ENCODE results near the gene TRMT2B. TPM values are rescaled to one million over a fixed set of nuclear protein-coding genes. Genes with fewer than 3 reads are reported as not detected.

TRMT2B gene
- total and polyA plus RNA-seq, 4 donors = 3.3 to 11.2 (median 7.0) TPM

- Histone ChIP-seq H3K4me3 (ENCODE audit: low read depth in 1 of 3, low read length in 3 of 3) (no peak overlapping the region), H3K4me1 (ENCODE audit: control insufficient read depth in 4 of 4, insufficient read depth in 4 of 4, low read length in 3 of 4) (no peaks in the 10 kb centered on the region), H3K9ac (ENCODE audit: low read depth in 1 of 2, low read length in 2 of 2) (no peak overlapping the region), H3K9me3 (ENCODE audit: control insufficient read depth in 4 of 4, low read length in 3 of 4) (peaks cover 0 to 5% (median 2%) of the 10 kb centered on the region in 4 donors), H3K27me3 (ENCODE audit: control insufficient read depth in 4 of 4, insufficient read depth in 4 of 4, low read length in 3 of 4) (no peaks in the 10 kb centered on the region), H3K36me3 (ENCODE audit: control insufficient read depth in 4 of 4, insufficient read depth in 3 of 4, low read depth in 1 of 4, low read length in 3 of 4) (no peaks in the 10 kb centered on the region), H3K27ac (ENCODE audit: low read depth in 1 of 2, low read length in 2 of 2) (no peak overlapping the region)
- no peak for DNase-seq (ENCODE audit: low spot score)
- 100% methylated on average over 1 of the region's 1 CpG for WGBS
- TF ChIP-seq SP1 (IDR thresholded peaks at IDR 0.05) (no peak), MAX (IDR thresholded peaks at IDR 0.05) (no peak), ATF3 (IDR thresholded peaks at IDR 0.05) (no peak), GABPA (IDR thresholded peaks at IDR 0.05 in 1 of 2, conservative IDR thresholded peaks at IDR 0.05 in 1 of 2) (no peak)
These were observed 75.7 kb downstream of the TRMT2B start for GRCh38 chrX:100976211-100976610.

- no peaks in the 10 kb centered on the region for H3K36me3 ChIP-seq (ENCODE audit: control insufficient read depth in 4 of 4, insufficient read depth in 3 of 4, low read depth in 1 of 4, low read length in 3 of 4)
- no peak overlapping the region for H3K4me3 ChIP-seq (ENCODE audit: low read depth in 1 of 3, low read length in 3 of 3)
- peaks cover 0 to 5% (median 2%) of the 10 kb centered on the region in 4 donors for H3K9me3 ChIP-seq (ENCODE audit: control insufficient read depth in 4 of 4, low read length in 3 of 4)
- H3K27ac ChIP-seq (ENCODE audit: low read depth in 1 of 2, low read length in 2 of 2) = no peak overlapping the region
- 96% methylated on average over 3 of the region's 3 CpGs for WGBS
- DNase-seq (ENCODE audit: low spot score) = no peak
- H3K27me3 ChIP-seq (ENCODE audit: control insufficient read depth in 4 of 4, insufficient read depth in 4 of 4, low read length in 3 of 4) = no peaks in the 10 kb centered on the region
- no peaks in the 10 kb centered on the region for H3K4me1 ChIP-seq (ENCODE audit: control insufficient read depth in 4 of 4, insufficient read depth in 4 of 4, low read length in 3 of 4)
- TF ChIP-seq ATF3 (IDR thresholded peaks at IDR 0.05) (no peak), RXRA (IDR thresholded peaks at IDR 0.05) (no peak), GABPA (IDR thresholded peaks at IDR 0.05 in 1 of 2, conservative IDR thresholded peaks at IDR 0.05 in 1 of 2) (no peak), CTCF (IDR thresholded peaks at IDR 0.05; ENCODE audit: low read depth, low read length, missing input control) (no peak), HNF4A (conservative IDR thresholded peaks at IDR 0.05) (no peak)
- no peak overlapping the region for H3K9ac ChIP-seq (ENCODE audit: low read depth in 1 of 2, low read length in 2 of 2)
These were observed 76.7 kb downstream of the TRMT2B start for GRCh38 chrX:100975212-100975611.

GRCh38 chrX:100973411-100973810 lies 78.5 kb downstream of the TRMT2B start:
- DNase-seq (ENCODE audit: low spot score) = no peak
- Histone ChIP-seq H3K36me3 (ENCODE audit: control insufficient read depth in 4 of 4, insufficient read depth in 3 of 4, low read depth in 1 of 4, low read length in 3 of 4) (no peaks in the 10 kb centered on the region), H3K4me1 (ENCODE audit: control insufficient read depth in 4 of 4, insufficient read depth in 4 of 4, low read length in 3 of 4) (no peaks in the 10 kb centered on the region), H3K27ac (ENCODE audit: low read depth in 1 of 2, low read length in 2 of 2) (no peak overlapping the region), H3K9me3 (ENCODE audit: control insufficient read depth in 4 of 4, low read length in 3 of 4) (peaks cover 0 to 5% (median 2%) of the 10 kb centered on the region in 4 donors), H3K9ac (ENCODE audit: low read depth in 1 of 2, low read length in 2 of 2) (no peak overlapping the region), H3K4me3 (ENCODE audit: low read depth in 1 of 3, low read length in 3 of 3) (no peak overlapping the region), H3K27me3 (ENCODE audit: control insufficient read depth in 4 of 4, insufficient read depth in 4 of 4, low read length in 3 of 4) (no peaks in the 10 kb centered on the region)
- WGBS = 95% methylated on average over 8 of the region's 19 CpGs
- TF ChIP-seq SP1 (IDR thresholded peaks at IDR 0.05) (no peak), FOXA2 (IDR thresholded peaks at IDR 0.05) (no peak), GABPA (IDR thresholded peaks at IDR 0.05 in 1 of 2, conservative IDR thresholded peaks at IDR 0.05 in 1 of 2) (no peak), TAF1 (conservative IDR thresholded peaks at IDR 0.05) (no peak), RXRA (IDR thresholded peaks at IDR 0.05) (no peak), ATF3 (IDR thresholded peaks at IDR 0.05) (no peak), YY1 (IDR thresholded peaks at IDR 0.05) (no peak), JUND (IDR thresholded peaks at IDR 0.05) (no peak), FOXA1 (IDR thresholded peaks at IDR 0.05) (no peak), HNF4A (conservative IDR thresholded peaks at IDR 0.05) (no peak)
